T47D (cell line): ENCODE measurements around the gene CACNA1B.
"Not testable (repeated sequence)": the region's sequence is repeated elsewhere in the genome, so short reads cannot be mapped to it uniquely, and the experiment has no call there.

Experiments
- DNase-seq, 2 experiments: peaks; one replicate each; pipeline versions ENCODE4 v3.0.0 to v3.0.0-alpha.2; 2011 to 2012; ENCODE audit warnings: low read depth in 1 of 2, low spot score in 1 of 2
- JUND ChIP-seq: IDR thresholded peaks from 2 replicates; pipeline ENCODE4 v1.6.1; 2012; ENCODE audit warnings: low read depth
- in situ Hi-C: cut with HindIII; loops from 2 replicates; pipeline ENCODE4 v1.10.0; 2016; ENCODE audit warnings: low sequenced_read_pairs, low pct_unique_long_range_greater_than_20kb

The CACNA1B gene

GRCh38 chr9:138117101-138117750 lies 239.6 kb downstream of the CACNA1B start:
- TF ChIP-seq JUND: no peak
- in situ Hi-C loops: no loop called here
- no peak for DNase-seq

- no peak for TF ChIP-seq JUND
- DNase-seq: no peak
- in situ Hi-C loops: no loop called here
These were observed 240.3 kb downstream of the CACNA1B start for GRCh38 chr9:138117836-138118235.

- DNase-seq: no peak
- TF ChIP-seq JUND: no peak
- in situ Hi-C loops: no loop called here
These were observed 241.1 kb downstream of the CACNA1B start for GRCh38 chr9:138118601-138119071.

- in situ Hi-C loops: no loop called here
- TF ChIP-seq JUND: no peak
- DNase-seq: no peak
These were observed 241.8 kb downstream of the CACNA1B start for GRCh38 chr9:138119202-138120027.

GRCh38 chr9:138120072-138120471 lies 242.5 kb downstream of the CACNA1B start:
- no peak for DNase-seq
- no peak for TF ChIP-seq JUND
- in situ Hi-C loops: no loop called here

- no peak for DNase-seq
- TF ChIP-seq JUND: no peak
- in situ Hi-C loops: no loop called here
These were observed 243.2 kb downstream of the CACNA1B start for GRCh38 chr9:138120511-138121437.

GRCh38 chr9:138121438-138122050 lies 244.0 kb downstream of the CACNA1B start:
- DNase-seq: no peak
- TF ChIP-seq JUND: no peak
- in situ Hi-C loops: no loop called here

- in situ Hi-C loops: no loop called here
- TF ChIP-seq JUND: no peak
- DNase-seq: no peak
These were observed 244.6 kb downstream of the CACNA1B start for GRCh38 chr9:138122201-138122600.

- in situ Hi-C loops: no loop called here
- TF ChIP-seq JUND: no peak
- DNase-seq: no peak
These were observed 245.1 kb downstream of the CACNA1B start for GRCh38 chr9:138122676-138123075.

- in situ Hi-C loops: no loop called here
- no peak for TF ChIP-seq JUND
- no peak for DNase-seq
These were observed 245.5 kb downstream of the CACNA1B start for GRCh38 chr9:138123086-138123485.

GRCh38 chr9:138126090-138126857 lies 248.7 kb downstream of the CACNA1B start:
- in situ Hi-C loops, DNase-seq: not testable (repeated sequence)

- in situ Hi-C loops, DNase-seq: not testable (repeated sequence)
These were observed 249.4 kb downstream of the CACNA1B start for GRCh38 chr9:138126858-138127584.

- DNase-seq, in situ Hi-C loops: not testable (repeated sequence)
These were observed 250.4 kb downstream of the CACNA1B start for GRCh38 chr9:138128027-138128426.

GRCh38 chr9:138129318-138129717 lies 251.7 kb downstream of the CACNA1B start:
- in situ Hi-C loops, DNase-seq: not testable (repeated sequence)

- in situ Hi-C loops, DNase-seq: not testable (repeated sequence)
These were observed 255.5 kb downstream of the CACNA1B start for GRCh38 chr9:138132946-138133705.
